Upper lobe of right lung (tissue), 1 donor: Measurements from ENCODE around the gene MPP2. TPM values are rescaled to one million over a fixed set of nuclear protein-coding genes. Genes with fewer than 3 reads are reported as not detected.
"Not testable (repeated sequence)": the region's sequence is repeated elsewhere in the genome, so short reads cannot be mapped to it uniquely, and the experiment has no call there.

Experiments
- ATAC-seq: fragments of 200-7000 bp; cut with Tn5 transposase; one replicate; pipeline ENCODE4 v1.9.1; 2020; ENCODE audit warnings: mild to moderate bottlenecking, moderate library complexity
- DNase-seq: peaks from one replicate; pipeline ENCODE4 v3.0.0-alpha.2; 2020
- H3K27ac ChIP-seq: fragments of 200-600 bp; one replicate; pipeline ENCODE4 v1.8.0; 2022
- H3K27me3 ChIP-seq: fragments of 200-600 bp; one replicate; pipeline ENCODE4 v1.8.0; 2022; ENCODE audit warnings: mild to moderate bottlenecking
- H3K36me3 ChIP-seq: fragments of 200-600 bp; one replicate; pipeline ENCODE4 v1.8.0; 2022
- H3K4me1 ChIP-seq: fragments of 200-600 bp; one replicate; pipeline ENCODE4 v1.8.0; 2022
- H3K4me3 ChIP-seq: fragments of 200-600 bp; one replicate; pipeline ENCODE4 v1.8.0; 2022; ENCODE audit warnings: mild to moderate bottlenecking
- H3K9me3 ChIP-seq: fragments of 200-600 bp; one replicate; pipeline ENCODE4 v1.8.0; 2022
- intact Hi-C: fragments of 100-400 bp; cut with DNase I; formaldehyde crosslinking; loops from one replicate; pipeline ENCODE4 v1.11.0; 2022
- total RNA-seq: library from RNA; stranded (reverse); fragmentation: NEBNext Ultra II Directional; extraction: Animal tissue kit (Norgen Biotek cat#: 25700); gene quantifications from one replicate; pipeline ENCODE4 v1.2.1, GENCODE V29; 2021
- TF ChIP-seq, protein P1 (sequence below): fragments of 200-600 bp; IDR thresholded peaks from one replicate; pipeline ENCODE4 v1.8.0; 2022; ENCODE audit warnings: antibody characterized with exemption
- donor health status: DM: no; HTN: yes; CAD: no; lungs with severe emphysema.

The MPP2 gene
- total RNA-seq, 1 donor from 2014 or later = 0.49 TPM

DNA sequence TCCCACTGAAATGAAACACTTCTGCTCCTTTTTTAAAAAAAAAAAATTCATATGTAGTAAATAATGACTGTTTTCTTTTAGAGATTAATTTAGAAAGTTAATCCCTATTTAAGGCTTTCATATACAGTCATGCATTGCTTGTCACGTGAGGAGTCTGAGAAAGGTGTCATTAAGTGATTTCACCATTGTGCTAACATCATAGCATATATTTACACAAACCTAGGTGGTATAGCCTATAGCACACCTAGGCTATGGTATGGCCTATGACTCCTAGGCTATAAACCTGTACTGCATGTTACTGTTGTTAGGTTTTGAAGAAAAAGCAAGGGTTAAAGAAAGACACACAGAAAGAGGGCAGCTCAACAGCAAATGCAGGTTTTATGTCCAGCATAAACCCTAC, 21.3 kb upstream of the MPP2 start:
- ATAC-seq (no peak), DNase-seq (no peak)
- peaks cover 18% of the 10 kb centered on the region for H3K27me3 ChIP-seq
- no peak overlapping the region for H3K27ac ChIP-seq
- H3K9me3 ChIP-seq = no peaks in the 10 kb centered on the region
- H3K4me1 ChIP-seq = peaks cover 13% of the 10 kb centered on the region
- no peaks in the 10 kb centered on the region for H3K36me3 ChIP-seq
- no peak overlapping the region for H3K4me3 ChIP-seq
- TF ChIP-seq, protein P1, sequence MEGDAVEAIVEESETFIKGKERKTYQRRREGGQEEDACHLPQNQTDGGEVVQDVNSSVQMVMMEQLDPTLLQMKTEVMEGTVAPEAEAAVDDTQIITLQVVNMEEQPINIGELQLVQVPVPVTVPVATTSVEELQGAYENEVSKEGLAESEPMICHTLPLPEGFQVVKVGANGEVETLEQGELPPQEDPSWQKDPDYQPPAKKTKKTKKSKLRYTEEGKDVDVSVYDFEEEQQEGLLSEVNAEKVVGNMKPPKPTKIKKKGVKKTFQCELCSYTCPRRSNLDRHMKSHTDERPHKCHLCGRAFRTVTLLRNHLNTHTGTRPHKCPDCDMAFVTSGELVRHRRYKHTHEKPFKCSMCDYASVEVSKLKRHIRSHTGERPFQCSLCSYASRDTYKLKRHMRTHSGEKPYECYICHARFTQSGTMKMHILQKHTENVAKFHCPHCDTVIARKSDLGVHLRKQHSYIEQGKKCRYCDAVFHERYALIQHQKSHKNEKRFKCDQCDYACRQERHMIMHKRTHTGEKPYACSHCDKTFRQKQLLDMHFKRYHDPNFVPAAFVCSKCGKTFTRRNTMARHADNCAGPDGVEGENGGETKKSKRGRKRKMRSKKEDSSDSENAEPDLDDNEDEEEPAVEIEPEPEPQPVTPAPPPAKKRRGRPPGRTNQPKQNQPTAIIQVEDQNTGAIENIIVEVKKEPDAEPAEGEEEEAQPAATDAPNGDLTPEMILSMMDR = no peak
- intact Hi-C loops = no loop called here

- H3K36me3 ChIP-seq, H3K4me3 ChIP-seq, H3K9me3 ChIP-seq, ATAC-seq, H3K27ac ChIP-seq, intact Hi-C loops, DNase-seq: not testable (repeated sequence)
- peaks cover 18% of the 10 kb centered on the region for H3K27me3 ChIP-seq
- H3K4me1 ChIP-seq = peaks cover 13% of the 10 kb centered on the region
Measured at GRCh38 chr17:43927929-43928328, 20.6 kb upstream of the MPP2 start.

DNA sequence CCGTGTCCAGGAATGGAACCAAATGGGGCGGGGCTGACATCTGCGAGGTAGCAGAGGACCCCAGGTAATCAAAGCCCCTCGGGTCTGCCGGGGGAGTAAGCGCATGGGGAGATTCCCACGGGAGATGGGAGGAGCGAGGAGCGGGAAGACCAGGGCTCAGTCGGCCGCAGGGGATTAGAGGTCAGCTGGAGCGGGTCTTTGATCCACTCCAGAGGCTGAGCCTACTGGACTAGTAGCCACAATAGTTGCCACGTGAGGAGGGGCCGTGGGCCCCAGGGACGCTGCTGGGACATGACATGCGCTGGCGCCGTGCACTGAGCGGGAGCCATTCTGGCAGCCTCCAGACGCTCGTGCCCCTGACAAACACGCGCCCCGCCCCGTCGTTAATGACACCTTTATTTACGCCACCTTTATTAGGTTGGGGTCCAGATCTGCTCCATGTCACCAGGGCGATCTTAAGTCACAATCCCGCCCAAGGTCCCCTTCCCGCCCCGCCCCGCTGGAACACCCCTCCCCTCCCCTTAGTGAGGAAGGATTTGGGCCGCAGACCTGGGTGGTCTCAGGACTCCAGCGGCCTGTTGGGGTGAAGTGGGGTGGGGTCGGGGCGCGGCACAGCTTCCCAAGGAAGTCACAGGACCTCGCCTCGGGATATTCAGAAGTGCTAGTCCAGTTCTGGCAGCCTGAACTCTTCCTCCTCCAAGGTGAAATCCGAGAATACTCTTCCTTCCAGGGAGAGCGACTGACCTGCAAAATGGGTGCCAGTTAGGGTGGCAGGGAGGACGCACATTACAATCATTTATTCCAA, 19.9 kb upstream of the MPP2 start:
- intact Hi-C loops = no loop called here
- H3K4me1 ChIP-seq = peaks cover 13% of the 10 kb centered on the region
- no peaks in the 10 kb centered on the region for H3K9me3 ChIP-seq
- H3K36me3 ChIP-seq = no peaks in the 10 kb centered on the region
- H3K27me3 ChIP-seq = peaks cover 18% of the 10 kb centered on the region
- TF ChIP-seq, protein P1 = no peak
- peak overlapping the region; percentile 36 for H3K4me3 ChIP-seq
- no peak overlapping the region for H3K27ac ChIP-seq
- peak; percentile 66 for DNase-seq
- peak; percentile 38 for ATAC-seq

DNA sequence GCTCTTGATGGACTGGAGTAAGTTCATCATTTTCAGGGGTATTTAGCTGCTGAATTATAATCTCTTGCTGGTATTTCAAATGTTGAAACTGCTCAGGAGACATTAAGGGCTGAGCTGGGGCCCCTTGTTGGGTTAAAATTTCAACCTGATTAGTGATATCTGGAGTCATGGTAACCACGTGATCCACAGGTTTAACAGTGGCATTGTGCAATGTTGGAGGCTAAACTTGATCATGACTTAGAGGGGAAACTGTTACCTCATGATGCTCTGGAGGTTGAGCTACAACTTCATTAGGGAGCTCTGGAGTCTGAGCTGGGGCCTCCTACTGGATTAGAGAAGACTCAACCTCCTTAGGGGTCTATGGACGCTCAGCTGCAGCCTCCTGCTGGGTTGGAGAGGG, 17.2 kb upstream of the MPP2 start:
- no peak for DNase-seq
- intact Hi-C loops = no loop called here
- peaks cover 18% of the 10 kb centered on the region for H3K27me3 ChIP-seq
- H3K9me3 ChIP-seq = no peaks in the 10 kb centered on the region
- no peak overlapping the region for H3K4me3 ChIP-seq
- TF ChIP-seq, protein P1 = no peak
- no peaks in the 10 kb centered on the region for H3K36me3 ChIP-seq
- peaks cover 13% of the 10 kb centered on the region for H3K4me1 ChIP-seq
- no peak for ATAC-seq
- no peak overlapping the region for H3K27ac ChIP-seq

GRCh38 chr17:43920500-43921095, 13.3 kb upstream of the MPP2 start:
- no peaks in the 10 kb centered on the region for H3K27me3 ChIP-seq
- intact Hi-C loops = no loop called here
- TF ChIP-seq, protein P1 = no peak
- no peaks in the 10 kb centered on the region for H3K36me3 ChIP-seq
- no peak overlapping the region for H3K4me3 ChIP-seq
- H3K4me1 ChIP-seq = peaks cover 5% of the 10 kb centered on the region
- no peaks in the 10 kb centered on the region for H3K9me3 ChIP-seq
- no peak overlapping the region for H3K27ac ChIP-seq
- no peak for DNase-seq
- no peak for ATAC-seq

GRCh38 chr17:43918026-43918389, 10.7 kb upstream of the MPP2 start:
- no peaks in the 10 kb centered on the region for H3K27me3 ChIP-seq
- intact Hi-C loops = no loop called here
- H3K4me3 ChIP-seq = no peak overlapping the region
- peaks cover 5% of the 10 kb centered on the region for H3K4me1 ChIP-seq
- no peaks in the 10 kb centered on the region for H3K36me3 ChIP-seq
- DNase-seq (no peak), ATAC-seq (no peak)
- H3K27ac ChIP-seq = no peak overlapping the region
- TF ChIP-seq, protein P1 = no peak
- H3K9me3 ChIP-seq = no peaks in the 10 kb centered on the region
